HL-60/S4 treated with retinoic acid at 250 ng/mL for 4 days and 3 days (cell line): ENCODE data around the gene LDHB.
"Not testable (repeated sequence)": the region's sequence is repeated elsewhere in the genome, so short reads cannot be mapped to it uniquely, and the experiment has no call there.

Source experiments
- in situ Hi-C: fragments of 300-500 bp; cut with MboI; formaldehyde crosslinking; loops from 2 replicates; pipeline ENCODE4 v1.7.0; 2022; ENCODE audit warnings: low sequenced_read_pairs

Gene LDHB

DNA sequence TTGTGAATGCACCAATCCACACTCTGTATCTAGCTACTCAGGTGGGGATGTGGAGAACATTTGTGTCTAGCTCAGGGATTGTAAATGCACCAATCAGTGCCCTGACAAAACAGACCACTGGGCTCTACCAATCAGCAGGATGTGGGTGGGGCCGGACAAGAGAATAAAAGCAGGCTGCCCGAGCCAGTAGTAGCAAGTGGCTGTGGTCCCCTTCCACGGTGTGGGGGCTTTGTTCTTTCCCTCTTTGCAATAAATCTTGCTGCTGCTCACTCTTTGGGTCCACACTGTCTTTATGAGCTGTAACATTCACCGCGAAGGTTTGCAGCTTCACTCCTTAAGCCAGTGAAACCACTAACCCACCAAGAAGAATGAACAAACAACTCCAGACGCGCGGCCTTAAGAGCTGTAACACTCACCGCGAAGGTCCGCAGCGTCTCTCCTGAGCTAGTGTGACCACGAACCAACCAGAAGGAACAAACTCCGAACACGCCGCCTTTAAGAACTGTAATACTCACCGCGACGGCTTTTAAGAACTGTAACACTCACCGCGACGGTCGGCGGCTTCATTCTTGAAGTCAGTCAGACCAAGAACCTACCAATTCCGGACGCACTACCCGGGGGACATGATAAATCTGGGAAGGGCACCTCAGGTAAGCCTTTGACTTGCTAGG lies 4.6 kb upstream of the LDHB start:
- in situ Hi-C loops = no loop called here

DNA sequence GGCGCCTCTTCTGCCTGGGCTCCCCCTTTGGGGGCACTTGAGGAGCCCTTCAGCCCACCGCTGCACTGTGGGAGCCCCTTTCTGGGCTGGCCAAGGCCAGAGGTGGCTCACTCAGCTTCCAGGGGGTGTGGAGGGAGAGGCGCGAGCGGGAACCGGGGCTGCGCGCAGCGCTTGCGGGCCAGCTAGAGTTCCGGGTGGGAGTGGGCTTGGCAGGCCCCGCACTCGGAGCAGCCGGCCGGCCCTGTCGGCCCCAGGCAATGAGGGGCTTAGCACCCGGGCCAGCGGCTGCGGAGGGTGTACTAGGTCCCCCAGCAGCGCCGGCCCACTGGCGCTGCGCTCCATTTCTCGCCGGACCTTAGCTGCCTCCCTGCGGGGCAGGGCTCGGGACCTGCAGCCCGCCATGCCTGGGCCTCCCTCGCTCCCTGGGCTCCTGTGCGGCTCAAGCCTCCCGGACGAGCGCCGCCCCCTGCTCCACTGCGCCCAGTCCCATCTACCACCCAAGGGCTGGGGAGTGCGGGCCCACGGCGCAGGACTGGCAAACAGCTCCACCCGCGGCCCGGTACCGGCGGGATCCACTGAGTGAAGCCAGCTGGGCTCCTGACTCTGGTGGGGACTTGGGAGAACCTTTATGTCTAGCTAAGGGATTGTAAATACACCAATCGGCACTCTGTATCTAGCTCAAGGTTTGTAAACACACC lies 3.9 kb upstream of the LDHB start:
- in situ Hi-C loops = not testable (repeated sequence)

- in situ Hi-C loops = no loop called here
Observed at GRCh38 chr12:21659383-21659782, 1.7 kb upstream of the LDHB start.

DNA sequence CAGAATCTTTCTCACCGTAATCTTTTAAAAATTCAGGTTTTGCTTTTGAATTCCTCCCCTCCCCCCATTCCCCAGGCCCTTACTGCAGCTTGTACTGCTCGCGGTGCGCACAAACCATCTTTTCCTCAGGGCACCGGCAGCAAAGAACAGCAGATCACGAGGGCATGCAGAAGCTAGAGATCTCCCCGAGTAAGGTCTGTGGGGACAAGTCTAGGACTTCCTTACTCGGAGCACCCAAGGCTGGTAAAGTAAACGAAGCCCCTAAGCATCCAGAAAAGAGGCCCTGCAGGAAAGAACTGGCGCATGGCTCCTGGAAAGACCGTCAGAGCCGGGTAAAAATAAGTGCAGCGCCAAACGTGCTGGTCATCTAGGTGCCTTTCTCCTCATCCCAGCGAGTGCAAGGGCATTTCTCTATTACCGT lies 727 bp downstream of the LDHB start:
- in situ Hi-C loops = no loop called here

- in situ Hi-C loops = no loop called here
Observed at GRCh38 chr12:21655591-21655990, 2.1 kb downstream of the LDHB start.

GRCh38 chr12:21651821-21652220 lies 5.8 kb downstream of the LDHB start:
- in situ Hi-C loops = no loop called here

DNA sequence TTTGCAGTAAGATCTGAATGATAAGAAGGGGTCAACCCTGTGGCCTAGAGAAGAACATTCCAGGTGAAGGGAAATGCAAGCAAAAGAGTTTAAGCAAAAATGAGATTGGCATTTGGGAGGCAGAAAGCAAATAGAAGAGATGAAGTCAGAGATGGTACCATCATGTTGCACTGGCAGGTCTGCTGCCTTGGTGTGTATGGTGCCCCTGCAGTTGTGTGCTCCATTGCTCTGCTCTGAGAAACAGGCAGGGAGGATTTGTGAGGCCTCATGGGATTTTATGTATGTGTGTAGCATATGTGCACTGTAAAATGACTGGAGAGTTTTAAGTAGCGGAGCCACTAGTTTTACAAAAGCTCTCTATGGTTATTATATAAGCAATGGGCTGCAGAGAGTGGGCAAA lies 6.6 kb downstream of the LDHB start:
- in situ Hi-C loops = no loop called here

DNA sequence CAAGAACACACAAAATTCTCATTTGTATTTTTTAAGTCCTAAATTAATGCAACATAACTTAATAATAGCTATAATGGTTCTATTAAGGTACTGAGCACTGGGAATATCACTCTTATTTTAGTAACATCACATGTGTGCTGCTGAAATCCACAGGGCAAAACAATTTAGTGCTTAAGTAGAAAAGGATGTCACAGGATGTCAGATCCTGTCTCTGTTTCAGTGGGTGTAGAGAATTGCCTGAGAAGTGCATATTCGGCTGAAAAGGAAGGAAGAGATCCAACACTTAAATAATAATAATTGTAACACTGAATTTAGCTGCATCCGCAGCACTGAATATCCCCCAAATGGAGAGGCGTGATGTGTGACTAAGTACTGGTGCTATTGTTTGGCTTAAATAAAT lies 8.6 kb downstream of the LDHB start:
- in situ Hi-C loops = no loop called here

GRCh38 chr12:21648378-21648777 lies 9.3 kb downstream of the LDHB start:
- in situ Hi-C loops = no loop called here

DNA sequence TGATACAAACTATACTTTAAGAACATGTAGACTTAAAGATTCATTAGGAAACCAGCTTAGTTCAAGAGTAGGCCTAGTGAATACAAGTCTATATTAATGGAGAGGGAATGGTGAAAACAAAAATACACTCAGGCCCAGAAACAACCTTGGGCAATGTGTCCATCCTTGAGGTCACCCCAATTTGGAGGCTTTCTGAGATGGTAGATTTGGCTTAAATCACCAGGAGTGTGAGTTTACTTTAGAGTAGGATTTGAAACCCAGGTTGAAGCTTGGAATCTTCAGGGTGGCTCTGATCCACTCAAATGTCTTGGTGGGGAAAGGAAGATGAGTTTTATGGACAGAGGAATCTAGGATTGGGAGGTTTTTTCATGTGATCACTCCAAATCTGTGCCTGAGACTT lies 10.5 kb downstream of the LDHB start:
- in situ Hi-C loops = no loop called here

- in situ Hi-C loops = not testable (repeated sequence)
Observed at GRCh38 chr12:21645041-21645500, 12.6 kb downstream of the LDHB start.

DNA sequence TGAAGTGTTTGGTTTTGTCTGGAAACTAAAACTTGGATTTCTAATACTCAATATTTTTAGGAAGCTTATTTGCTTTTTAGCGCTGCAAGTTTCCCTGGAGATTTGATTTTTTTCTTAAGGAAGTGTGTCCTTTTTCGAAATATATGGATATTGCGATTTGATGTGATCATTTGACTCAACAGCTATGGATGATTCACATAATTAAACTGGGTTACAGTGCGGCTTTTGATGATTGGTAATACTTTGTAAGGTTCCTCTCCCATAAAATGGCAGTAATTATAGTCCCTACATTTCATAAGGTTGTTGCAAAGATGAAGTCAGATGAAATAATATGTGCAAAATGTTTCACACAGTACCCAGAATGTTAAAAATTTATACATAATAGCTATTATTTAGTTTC lies 13.1 kb downstream of the LDHB start:
- in situ Hi-C loops = no loop called here

DNA sequence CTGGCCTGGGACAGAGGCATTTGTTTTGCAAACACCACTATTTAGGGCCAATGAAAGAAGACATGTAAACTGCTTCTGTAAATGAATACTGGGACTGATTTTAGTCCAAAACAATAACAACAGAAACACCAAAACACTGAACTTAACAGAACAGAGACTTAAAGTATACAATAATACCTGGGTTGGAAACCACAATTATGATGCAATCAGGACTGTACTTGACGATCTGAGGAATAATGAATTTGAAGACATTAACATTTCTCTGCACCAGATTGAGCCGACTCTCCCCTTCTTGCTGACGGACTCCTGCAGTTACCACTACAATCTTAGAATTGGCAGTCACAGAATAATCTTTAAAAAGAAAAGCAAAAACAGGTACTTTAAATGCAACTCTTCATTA lies 13.9 kb downstream of the LDHB start:
- in situ Hi-C loops = no loop called here

DNA sequence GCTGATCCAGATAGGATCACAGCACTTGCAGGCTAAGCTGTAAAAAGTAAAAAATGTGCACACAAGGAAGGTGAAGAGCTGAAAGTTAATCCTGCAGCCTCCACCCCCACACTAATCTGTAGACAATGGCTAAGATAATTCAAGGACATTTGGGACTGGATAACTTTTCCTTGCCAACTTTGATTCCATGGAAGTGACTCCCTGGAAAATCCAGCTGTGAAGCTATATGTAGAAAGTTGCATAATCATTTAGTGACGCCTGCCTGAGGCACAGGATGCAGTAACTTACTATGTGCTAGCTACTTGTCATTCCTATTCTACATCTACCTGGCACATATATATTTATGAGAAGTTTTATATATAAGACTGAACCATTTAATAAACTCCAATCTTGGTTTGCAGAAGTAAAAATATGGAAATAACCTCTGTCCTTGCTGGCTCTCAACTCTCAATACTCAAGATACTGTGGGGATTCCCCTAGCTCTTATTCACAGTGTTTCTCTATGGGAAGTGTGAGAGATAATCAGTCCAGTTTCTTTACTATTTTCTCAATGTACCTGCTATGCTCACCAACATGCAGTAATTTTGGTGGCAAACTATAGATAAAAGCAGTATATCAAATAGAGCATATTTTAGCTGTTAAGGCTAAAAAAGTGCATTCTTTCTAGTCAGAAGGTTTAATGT lies 14.8 kb downstream of the LDHB start:
- in situ Hi-C loops = no loop called here

DNA sequence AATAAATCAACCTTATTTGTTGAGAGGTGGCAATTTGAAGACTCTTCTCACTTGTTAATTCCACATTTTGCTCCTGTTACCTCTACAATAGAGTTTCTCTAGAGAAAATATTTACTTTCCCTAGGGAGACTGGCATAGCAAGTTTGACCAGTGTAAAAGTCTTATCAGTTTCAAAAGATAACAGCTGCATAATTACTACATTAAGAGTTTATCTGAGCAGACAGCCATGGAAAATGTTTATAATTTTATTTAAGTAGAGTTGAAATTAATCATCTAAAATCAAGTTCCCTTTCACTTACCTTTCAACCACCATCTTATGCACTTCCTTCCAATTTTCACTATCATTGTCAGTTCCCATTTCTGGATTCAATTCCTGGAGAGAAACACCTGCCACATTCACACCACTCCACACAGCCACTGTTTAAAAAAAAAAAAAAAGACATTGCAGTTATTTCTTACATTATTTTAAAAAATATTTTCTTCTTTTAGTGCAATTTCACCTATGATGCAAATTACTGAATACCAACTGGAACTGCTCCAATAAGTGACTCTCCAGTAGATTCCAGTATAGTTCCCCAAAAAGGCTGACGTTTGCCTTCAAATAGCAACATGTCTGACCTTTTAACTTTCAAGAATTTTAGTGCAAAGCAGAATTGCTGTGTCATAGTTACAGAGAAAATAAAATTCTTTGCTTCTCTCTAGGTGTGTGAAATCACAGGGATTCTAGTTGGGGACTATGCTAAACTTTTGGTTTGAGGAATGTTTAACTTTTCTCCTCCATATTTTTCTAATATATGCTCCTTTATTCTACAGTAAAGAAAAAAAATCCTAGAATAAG lies 19.4 kb downstream of the LDHB start:
- in situ Hi-C loops = no loop called here

DNA sequence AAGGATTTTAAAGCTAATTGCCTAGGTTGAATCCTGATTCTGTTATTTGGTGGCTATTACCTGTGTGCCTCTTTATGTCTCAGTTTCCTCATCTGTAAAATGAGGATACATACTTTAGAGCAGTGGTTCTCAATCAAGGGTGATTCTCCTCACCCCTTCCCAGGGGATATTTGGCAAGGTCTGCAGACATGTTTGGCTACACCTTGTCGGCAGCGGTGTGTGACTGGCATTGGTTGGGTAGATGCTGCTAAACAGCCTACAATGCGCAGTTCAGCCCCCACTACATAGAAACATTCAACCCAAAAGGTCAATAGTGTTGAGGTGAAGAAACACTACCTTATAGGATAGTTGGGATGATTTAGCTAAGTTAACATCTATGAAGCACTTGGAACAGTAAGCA lies 23.4 kb downstream of the LDHB start:
- in situ Hi-C loops = no loop called here

DNA sequence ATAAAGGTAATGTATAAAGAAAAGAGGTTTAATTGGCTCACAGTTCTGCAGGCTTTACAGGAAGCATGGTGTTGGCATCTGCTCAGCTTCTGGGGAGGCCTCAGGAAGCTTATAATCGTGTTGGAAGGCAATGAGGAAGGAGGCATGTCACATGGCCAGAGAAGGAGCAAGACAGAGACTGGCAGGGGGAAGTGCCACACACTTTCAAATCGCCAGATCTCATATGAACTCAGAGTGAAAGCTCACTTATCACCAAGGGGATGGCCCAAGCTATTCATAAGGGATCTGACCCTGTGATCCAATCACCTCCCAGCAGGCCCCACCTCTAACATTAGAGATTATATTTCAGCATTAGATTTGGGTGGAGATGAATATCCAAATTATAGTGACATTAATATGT lies 26.3 kb downstream of the LDHB start:
- in situ Hi-C loops = no loop called here

- in situ Hi-C loops = no loop called here
Observed at GRCh38 chr12:21627924-21628323, 29.7 kb downstream of the LDHB start.

GRCh38 chr12:21618566-21618965 lies 39.1 kb downstream of the LDHB start:
- in situ Hi-C loops = no loop called here

- in situ Hi-C loops = no loop called here
Observed at GRCh38 chr12:21617030-21617429, 40.6 kb downstream of the LDHB start.

DNA sequence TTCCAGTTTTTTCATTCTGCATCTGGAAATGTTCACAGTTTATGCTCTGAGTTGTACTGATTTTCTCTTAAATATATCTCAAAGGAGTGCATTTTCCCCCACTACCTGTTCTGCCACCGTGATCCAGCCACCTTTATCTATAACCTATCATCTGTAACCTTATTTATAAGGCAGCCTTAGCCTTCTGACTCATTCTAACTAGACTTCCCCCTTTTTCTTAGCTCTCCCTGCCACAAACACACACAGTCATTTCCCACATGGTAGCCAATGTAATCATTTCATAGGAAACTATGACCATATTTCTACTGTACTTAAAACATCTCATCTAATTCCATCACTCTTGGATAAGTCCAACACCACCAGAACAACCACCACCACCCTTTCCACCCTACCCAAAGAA lies 42.2 kb downstream of the LDHB start:
- in situ Hi-C loops = no loop called here
